GM19023 (cell line): ENCODE results near the gene MCL1.

Experiments used
- ATAC-seq: cut with Tn5 transposase; IDR thresholded peaks from one replicate; pipeline ENCODE4 v1.9.1; 2021; ENCODE audit warnings: mild to moderate bottlenecking, moderate library complexity; ENCODE audit not compliant: unreplicated experiment

Gene MCL1

DNA sequence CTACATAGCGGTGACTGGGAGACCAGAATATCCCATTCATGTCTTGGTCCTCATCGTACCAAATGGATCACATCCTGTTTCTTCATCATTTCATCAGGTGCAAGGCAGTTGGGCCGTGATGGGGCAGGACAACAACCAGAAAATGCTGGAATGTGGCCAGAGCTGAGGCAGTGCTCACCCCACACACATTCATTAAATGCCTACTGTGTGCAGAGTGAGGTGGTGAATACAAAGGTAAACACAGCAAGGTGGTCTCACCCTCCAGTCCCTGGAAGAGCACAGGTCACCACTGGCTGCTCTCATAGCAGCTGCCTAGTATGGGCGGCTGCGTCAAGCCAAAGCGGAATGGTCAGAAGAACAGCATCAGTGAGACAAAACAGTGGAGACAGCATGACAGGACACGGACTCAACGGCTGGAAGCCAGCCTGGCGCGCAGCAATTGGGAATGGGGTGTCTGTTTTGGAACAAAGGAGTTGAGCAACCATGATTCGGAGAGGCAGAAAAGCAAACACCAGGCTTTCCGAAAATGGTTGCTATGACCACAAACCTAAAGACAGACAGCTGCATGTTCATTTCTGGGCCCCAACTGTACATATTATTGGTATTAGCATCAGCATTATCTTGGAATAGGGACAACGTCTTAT is 35.8 kb downstream of the MCL1 start:
- no peak for ATAC-seq

DNA sequence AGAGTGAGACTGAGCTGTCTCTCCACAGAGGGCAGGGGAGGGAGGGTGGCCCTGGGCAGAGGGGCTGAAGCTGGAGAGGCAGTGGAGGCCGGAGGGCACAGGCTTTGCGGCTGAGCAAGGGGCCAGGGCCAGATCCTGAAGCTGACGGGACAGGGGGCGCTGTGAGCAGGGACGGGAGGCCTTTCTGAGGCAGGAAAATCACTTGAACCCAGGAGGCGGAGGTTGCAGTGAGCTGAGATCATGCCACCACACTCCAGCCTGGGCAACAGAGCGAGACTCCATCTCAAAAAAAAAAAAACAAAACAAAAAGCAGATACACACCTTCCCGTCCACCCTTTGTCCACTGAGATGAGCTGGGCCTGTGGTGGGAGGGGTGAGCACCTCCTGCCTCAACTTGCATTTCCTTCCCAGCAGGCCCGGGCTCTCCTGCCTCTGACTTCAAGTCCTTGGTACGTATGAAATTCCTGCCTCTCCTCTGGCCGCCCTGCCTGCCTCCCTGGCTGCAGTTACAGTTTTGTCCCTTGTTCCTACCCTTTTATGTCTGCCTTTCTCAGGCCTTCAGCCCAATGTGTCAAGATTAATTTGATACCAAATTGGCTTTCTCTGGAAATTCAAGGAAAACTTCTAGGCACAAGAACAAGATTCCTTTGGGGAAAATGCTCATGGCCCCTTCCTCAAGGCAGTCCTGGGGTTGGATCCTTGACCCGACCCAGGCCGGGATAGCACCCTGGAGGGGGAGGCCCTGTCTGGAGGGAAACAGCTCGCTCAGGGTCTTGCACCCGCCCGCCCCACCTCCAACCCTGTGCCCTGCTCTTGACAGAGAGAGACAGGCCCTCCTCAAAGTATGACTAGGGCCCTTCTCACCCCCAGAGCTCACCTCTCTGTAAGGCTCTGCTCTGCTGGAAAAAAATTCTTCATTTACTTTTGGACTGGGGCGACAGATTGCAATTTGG is 41.4 kb downstream of the MCL1 start:
- no peak for ATAC-seq

DNA sequence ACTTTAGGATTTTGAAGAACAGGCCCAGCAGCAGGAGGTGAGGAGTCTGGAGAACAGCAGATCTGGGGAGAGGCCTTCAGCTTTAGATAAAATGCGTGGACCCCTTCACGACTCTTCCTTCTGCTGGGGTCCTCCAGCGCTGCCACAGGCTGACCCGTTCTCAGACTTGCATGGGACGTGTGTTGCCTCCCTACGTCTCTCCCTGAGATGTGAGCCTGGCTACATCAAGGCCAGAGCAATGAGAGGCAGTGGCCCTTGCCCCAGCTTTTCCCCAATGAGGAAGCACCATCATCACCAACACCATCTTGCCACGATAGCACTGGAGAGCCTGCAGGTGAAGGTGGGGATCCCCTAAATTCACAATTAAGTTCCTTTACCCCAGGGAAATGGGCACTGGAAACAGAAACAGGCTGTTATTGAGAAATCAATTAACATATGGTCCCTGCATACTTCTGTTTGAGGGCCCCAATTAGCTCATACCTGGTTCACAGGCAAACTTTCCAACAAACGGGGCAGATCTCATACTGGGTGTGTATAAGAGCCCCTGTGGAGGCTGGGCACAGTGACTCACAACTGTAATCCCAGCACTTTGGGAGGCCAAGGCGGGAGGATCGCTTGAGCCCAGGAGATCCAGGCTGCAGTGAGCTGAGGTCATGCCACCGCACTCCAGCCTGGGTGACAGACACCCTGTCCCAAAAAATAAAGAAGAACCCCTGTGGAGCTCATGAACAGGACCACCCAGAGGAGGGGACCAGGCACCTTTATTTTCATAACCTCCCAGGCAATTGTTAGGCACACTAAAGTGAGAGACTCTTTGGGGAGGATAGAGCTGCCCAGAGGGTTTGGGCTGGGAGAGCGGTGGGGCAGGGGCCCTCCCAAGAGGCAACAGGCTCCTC is 42.3 kb downstream of the MCL1 start:
- ATAC-seq: no peak

DNA sequence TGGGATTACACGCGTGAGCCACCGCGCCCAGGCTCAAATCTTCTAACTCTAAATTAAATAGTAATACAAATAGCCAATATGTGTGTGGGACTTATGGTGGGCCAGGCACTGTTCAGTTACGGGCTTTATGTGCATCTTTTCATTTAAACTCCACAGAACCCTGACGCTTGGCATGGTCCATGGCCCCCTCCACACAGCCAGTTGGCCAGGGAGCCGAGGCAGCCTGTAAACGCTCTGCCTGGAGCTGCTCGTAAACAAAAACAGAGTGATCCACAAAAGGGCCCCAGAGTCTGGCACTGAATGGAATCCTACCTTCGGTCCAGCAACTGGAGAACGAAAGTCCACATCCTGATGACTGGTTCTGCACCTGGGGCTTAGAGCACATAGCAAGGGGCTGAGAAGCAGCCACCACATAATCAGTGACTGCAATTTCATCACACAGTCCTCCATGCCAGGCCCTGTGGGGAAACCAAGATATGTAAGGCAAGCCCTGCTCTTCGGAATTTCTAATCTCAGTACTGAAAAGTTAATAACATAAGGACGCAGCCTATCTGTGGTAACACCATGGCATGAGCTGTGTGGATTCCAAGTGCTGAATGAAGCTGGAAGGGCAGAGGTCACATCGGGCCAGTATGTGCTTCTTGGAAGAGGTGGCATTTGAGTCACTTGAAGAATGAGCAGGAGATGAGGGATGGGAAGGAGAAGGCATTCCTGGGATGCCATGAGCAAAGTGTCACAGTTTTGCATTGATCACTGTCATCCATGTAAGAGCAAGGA is 43.7 kb downstream of the MCL1 start:
- no peak for ATAC-seq

- ATAC-seq: no peak
Measured at GRCh38 chr1:150534002-150534401, 45.4 kb downstream of the MCL1 start.

GRCh38 chr1:150532860-150533259 is 46.5 kb downstream of the MCL1 start:
- ATAC-seq: no peak

DNA sequence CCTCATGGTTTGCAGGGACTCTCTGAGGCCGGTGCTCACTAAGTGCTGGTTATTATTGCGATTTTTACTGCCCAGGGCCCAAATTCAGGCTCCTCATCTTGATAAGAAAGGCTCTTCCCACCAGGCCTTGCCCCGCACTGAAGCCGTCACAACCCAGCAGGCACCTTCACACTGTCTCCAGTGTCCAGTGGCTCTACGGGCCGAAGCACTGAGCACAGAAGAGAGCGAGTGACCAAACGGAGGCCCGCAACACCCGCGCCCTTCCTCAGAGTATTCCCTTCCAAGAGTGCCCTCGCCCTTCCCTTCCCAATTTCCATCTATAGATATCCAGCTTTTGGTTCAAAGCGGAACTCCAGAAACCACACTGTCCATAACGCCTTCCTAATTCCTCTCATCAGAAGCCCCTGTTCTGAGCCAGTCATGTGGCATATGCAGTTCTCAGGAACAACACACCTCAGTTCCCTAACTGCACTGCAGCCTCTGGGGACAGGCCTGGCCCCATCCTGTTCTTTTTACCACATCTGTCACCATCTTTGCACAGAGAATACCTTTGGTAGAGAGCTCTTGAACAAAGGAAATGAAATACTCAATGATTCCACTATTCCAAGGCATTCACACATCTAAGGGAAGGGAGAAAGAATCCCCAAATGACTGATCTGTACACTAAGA is 48.8 kb downstream of the MCL1 start:
- no peak for ATAC-seq

- ATAC-seq: no peak
Measured at GRCh38 chr1:150529017-150529416, 50.4 kb downstream of the MCL1 start.

- no peak for ATAC-seq
Measured at GRCh38 chr1:150528196-150528595, 51.2 kb downstream of the MCL1 start.

DNA sequence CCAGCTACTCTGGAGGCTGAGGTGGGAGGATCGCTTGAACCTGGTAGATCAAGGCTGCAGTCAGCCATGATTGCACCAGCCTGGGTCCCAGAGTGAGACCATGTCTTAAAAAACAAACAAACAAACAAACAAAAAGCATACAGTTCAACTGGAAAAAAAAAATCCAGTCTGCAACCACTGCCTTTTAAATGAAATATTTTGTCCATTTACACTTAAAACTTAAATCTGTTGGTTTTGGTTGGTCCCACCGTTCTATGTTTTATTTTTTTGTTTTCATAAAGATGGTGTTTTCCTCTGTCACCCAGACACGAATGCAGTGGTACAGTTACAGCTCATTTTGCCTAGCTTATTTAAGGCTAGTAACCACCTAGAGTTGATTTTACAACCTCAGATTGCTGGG is 54.1 kb downstream of the MCL1 start:
- ATAC-seq: no peak
